Endothelial cell of umbilical vein (primary cell): ENCODE data around the gene L3MBTL4. TPM values are rescaled to one million over a fixed set of nuclear protein-coding genes. Genes with fewer than 3 reads are reported as not detected.

Experiments used
- BruUV-seq: library from RNA; stranded (reverse); fragments of 400-500 nt; replicated peaks from 2 replicates; lab custom pipeline; 2021; lab: Mats Ljungman, UMichigan
- CTCF ChIA-PET: fragments of 300-600, 350-600 bp; sonication (Branson Sonifier 250); formaldehyde crosslinking; loops from one replicate; lab custom pipeline; 2021; ENCODE audit warnings: antibody characterized with exemption, inconsistent platforms; lab: Charles Lee
- POLR2A ChIA-PET: fragments of 300-600, 350-600 bp; sonication (Branson Sonifier 250); formaldehyde crosslinking; loops from one replicate; lab custom pipeline; 2021; ENCODE audit warnings: antibody characterized with exemption, inconsistent platforms; lab: Charles Lee
- DNase-seq: peaks from one replicate; pipeline ENCODE4 v3.0.0-alpha.2; 2011; ENCODE audit warnings: low read depth, low spot score
- FAIRE-seq: peaks from 2 replicates; lab custom pipeline; 2011; peaks lifted over from hg19 to GRCh38; lab: Jason Lieb, UNC
- H2AFZ ChIP-seq: 2 replicates; pipeline ENCODE4 v1.6.0; 2012; ENCODE audit warnings: low read depth, low read length, control low read depth, inconsistent platforms
- H3K27ac ChIP-seq: 2 replicates; pipeline ENCODE4 v1.5.1; 2011; ENCODE audit warnings: low read depth, mild to moderate bottlenecking, control low read depth, low read length, moderate library complexity; ENCODE audit not compliant: insufficient read depth
- H3K27me3 ChIP-seq, 2 experiments: 2 replicates each; pipeline versions ENCODE4 v1.6.0 to v1.6.1; 2011; ENCODE audit warnings: low read length in 2 of 2, mixed read lengths in 1 of 2; ENCODE audit not compliant: control insufficient read depth in 2 of 2, insufficient read depth in 2 of 2
- H3K36me3 ChIP-seq, 2 experiments: 2 replicates in 1 of 2; 3 replicates in 1 of 2; pipeline ENCODE4 v1.5.1; 2011; ENCODE audit warnings: low read length in 2 of 2, mild to moderate bottlenecking in 1 of 2, moderate library complexity in 1 of 2; ENCODE audit not compliant: control insufficient read depth in 2 of 2, insufficient read depth in 2 of 2; ENCODE audit errors: extremely low read depth in 1 of 2
- H3K4me1 ChIP-seq: 3 replicates; pipeline ENCODE4 v1.5.1; 2011; ENCODE audit warnings: mild to moderate bottlenecking, low read length; ENCODE audit not compliant: control insufficient read depth, insufficient read depth; ENCODE audit errors: extremely low read depth
- H3K4me2 ChIP-seq: 2 replicates; pipeline ENCODE4 v1.6.1; 2011; ENCODE audit warnings: low read length, control low read depth, mixed read lengths; ENCODE audit not compliant: insufficient read depth
- H3K4me3 ChIP-seq, 3 experiments: fragments of 200-600 bp in 1 of 3; sonication (generic), shearing (Covaris generic) in 1 of 3; replicated peaks in 1 of 3; 2 replicates each; pipeline ENCODE4 v1.5.1; 2011 to 2016; ENCODE audit warnings: control low read depth in 3 of 3, low read length in 3 of 3, mild to moderate bottlenecking in 2 of 3, inconsistent platforms in 1 of 3, low read depth in 1 of 3, moderate library complexity in 1 of 3; ENCODE audit not compliant: insufficient read depth in 1 of 3
- H3K79me2 ChIP-seq: 2 replicates; pipeline ENCODE4 v1.6.0; 2012; ENCODE audit warnings: low read length, inconsistent platforms; ENCODE audit not compliant: control insufficient read depth, insufficient read depth
- H3K9ac ChIP-seq: replicated peaks from 2 replicates; pipeline ENCODE3; 2011; ENCODE audit warnings: low read length, control low read depth; ENCODE audit not compliant: insufficient read depth; ENCODE audit errors: extremely low read depth
- H3K9me1 ChIP-seq: replicated peaks from 3 replicates; pipeline ENCODE4 v1.6.0; 2011; ENCODE audit warnings: mild to moderate bottlenecking, low read length; ENCODE audit not compliant: control insufficient read depth, insufficient read depth; ENCODE audit errors: extremely low read depth
- H3K9me3 ChIP-seq: replicated peaks from 2 replicates; pipeline ENCODE4 v1.5.1; 2012; ENCODE audit warnings: low read length, inconsistent platforms; ENCODE audit not compliant: control insufficient read depth, insufficient read depth
- H4K20me1 ChIP-seq: replicated peaks from 2 replicates; pipeline ENCODE3; 2011; ENCODE audit warnings: mild to moderate bottlenecking, low read length; ENCODE audit not compliant: control insufficient read depth, insufficient read depth; ENCODE audit errors: extremely low read depth
- EZH2 ChIP-seq: IDR thresholded peaks from 2 replicates; pipeline ENCODE4 v1.6.1; 2012; ENCODE audit warnings: borderline replicate concordance, low read depth, mild to moderate bottlenecking, moderate library complexity, low read length, inconsistent platforms; ENCODE audit not compliant: severe bottlenecking
- FOS ChIP-seq: IDR thresholded peaks from 2 replicates; pipeline ENCODE4 v1.6.1; 2011; ENCODE audit warnings: mild to moderate bottlenecking, low read length, moderate library complexity, borderline replicate concordance; ENCODE audit not compliant: insufficient read depth
- JUN ChIP-seq: IDR thresholded peaks from 2 replicates; pipeline ENCODE4 v1.6.1; 2011; ENCODE audit warnings: borderline replicate concordance, low read depth; ENCODE audit not compliant: insufficient read length, insufficient read depth
- MYC ChIP-seq: IDR thresholded peaks from one replicate; pipeline ENCODE4 v1.6.1; 2011; ENCODE audit warnings: mild to moderate bottlenecking, low read depth, low read length
- POLR2AphosphoS5 ChIP-seq: IDR thresholded peaks from 2 replicates; pipeline ENCODE4 v1.6.1; 2012; ENCODE audit warnings: low read depth, mild to moderate bottlenecking, control low read depth, low read length, moderate library complexity; ENCODE audit not compliant: insufficient read depth
- dilution Hi-C: fragments of 300-500 bp; cut with MboI; formaldehyde crosslinking; loops from one replicate; pipeline ENCODE4 v1.15.0; 2019; ENCODE audit warnings: low sequenced_read_pairs; ENCODE audit not compliant: extremely low pct_ligation_motif_present
- intact Hi-C: fragments of 100-400 bp; cut with micrococcal nuclease; formaldehyde crosslinking; loops from one replicate; pipeline ENCODE4 v1.10.0; 2022
- polyA plus RNA-seq, 4 experiments: library from polyadenylated mRNA; depleted of rRNA in 3 of 4; stranded (reverse) in 3 of 4; unstranded in 1 of 4; fragments of >200 nt; gene quantifications; 2 replicates each; pipeline versions ENCODE4 v1.2.1 to v1.2.3, GENCODE V29; 2011 to 2012; ENCODE audit warnings: missing spikeins in 1 of 4
- total RNA-seq: library from RNA; stranded (reverse); gene quantifications from 2 replicates; pipeline ENCODE4 v1.2.3, GENCODE V29; 2021
- TF ChIP-seq, protein P1 (sequence below): IDR thresholded peaks from 2 replicates; pipeline ENCODE4 v1.6.1; 2011; ENCODE audit not compliant: insufficient read depth, insufficient read length
- TF ChIP-seq, protein P2 (sequence below), 2 donors: IDR thresholded peaks; 1 replicate in 1 of 2; 2 replicates in 1 of 2; pipeline ENCODE4 v1.5.1; 2011; ENCODE audit warnings: low read length in 2 of 2, mild to moderate bottlenecking in 2 of 2, moderate library complexity in 2 of 2, control low read depth in 1 of 2, inconsistent platforms in 1 of 2, low read depth in 1 of 2; ENCODE audit not compliant: insufficient read depth in 1 of 2; ENCODE audit errors: extremely low read depth in 1 of 2

Gene L3MBTL4
- total and polyA plus RNA-seq, 2 donors (not counting 3 experiments of a cell fraction or from before 2014, with no cell fraction given): 0.80 TPM; not detected in 1

DNA sequence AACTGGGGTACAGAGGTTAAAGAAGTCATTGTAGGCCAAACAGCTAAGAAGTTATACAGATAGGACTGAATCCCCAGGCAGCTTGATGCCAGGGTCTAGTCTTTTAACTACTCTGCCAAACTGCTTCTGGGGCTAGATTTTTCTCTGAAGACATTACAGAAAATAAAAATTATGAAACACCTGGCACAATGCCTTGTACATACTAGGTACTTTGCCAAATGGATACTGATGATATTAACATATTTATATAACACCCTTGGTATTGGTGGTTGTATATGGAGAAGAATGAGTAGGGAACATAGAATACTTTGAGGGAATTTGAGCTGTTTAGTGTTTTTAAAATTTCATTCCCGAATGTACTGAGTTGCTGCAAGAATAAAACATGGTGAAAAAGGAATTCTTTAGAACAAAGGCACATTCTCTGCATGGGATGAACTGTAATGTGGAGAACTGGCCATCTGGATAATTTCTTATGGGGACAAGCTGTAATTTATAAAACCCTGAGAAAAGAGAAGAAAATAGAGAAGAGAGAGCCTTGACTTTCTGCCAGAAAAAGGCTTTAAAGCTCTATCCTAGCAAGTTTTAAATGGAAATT is 308.5 kb downstream of the L3MBTL4 start:
- dilution Hi-C loops (no loop called here), intact Hi-C loops (no loop called here)
- no peak for FAIRE-seq
- H4K20me1 ChIP-seq: no peaks in the 10 kb centered on the region
- H3K4me2 ChIP-seq: no peak overlapping the region
- H3K4me1 ChIP-seq: no peaks in the 10 kb centered on the region
- no peaks in the 10 kb centered on the region for H3K79me2 ChIP-seq
- H3K27ac ChIP-seq: no peak overlapping the region
- DNase-seq: no peak
- H3K9me1 ChIP-seq: no peaks in the 10 kb centered on the region
- H3K27me3 ChIP-seq: no peaks in the 10 kb centered on the region
- BruUV-seq: no TSS peak
- ChIA-PET CTCF (no interaction called here), POLR2A (no interaction called here)
- H3K4me3 ChIP-seq: no peak overlapping the region
- H3K36me3 ChIP-seq: no peaks in the 10 kb centered on the region
- TF ChIP-seq, protein P1, sequence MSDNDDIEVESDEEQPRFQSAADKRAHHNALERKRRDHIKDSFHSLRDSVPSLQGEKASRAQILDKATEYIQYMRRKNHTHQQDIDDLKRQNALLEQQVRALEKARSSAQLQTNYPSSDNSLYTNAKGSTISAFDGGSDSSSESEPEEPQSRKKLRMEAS: no peak
- TF ChIP-seq EZH2 (no peak), FOS (no peak), POLR2AphosphoS5 (no peak), JUN (no peak), MYC (no peak)
- TF ChIP-seq, protein P2, sequence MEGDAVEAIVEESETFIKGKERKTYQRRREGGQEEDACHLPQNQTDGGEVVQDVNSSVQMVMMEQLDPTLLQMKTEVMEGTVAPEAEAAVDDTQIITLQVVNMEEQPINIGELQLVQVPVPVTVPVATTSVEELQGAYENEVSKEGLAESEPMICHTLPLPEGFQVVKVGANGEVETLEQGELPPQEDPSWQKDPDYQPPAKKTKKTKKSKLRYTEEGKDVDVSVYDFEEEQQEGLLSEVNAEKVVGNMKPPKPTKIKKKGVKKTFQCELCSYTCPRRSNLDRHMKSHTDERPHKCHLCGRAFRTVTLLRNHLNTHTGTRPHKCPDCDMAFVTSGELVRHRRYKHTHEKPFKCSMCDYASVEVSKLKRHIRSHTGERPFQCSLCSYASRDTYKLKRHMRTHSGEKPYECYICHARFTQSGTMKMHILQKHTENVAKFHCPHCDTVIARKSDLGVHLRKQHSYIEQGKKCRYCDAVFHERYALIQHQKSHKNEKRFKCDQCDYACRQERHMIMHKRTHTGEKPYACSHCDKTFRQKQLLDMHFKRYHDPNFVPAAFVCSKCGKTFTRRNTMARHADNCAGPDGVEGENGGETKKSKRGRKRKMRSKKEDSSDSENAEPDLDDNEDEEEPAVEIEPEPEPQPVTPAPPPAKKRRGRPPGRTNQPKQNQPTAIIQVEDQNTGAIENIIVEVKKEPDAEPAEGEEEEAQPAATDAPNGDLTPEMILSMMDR (IDR thresholded peaks at IDR 0.05; ENCODE audit: extremely low read depth in 1 of 2, insufficient read depth in 1 of 2, low read depth in 1 of 2, low read length in 2 of 2): no peak
- H2AFZ ChIP-seq: no peak overlapping the region
- no peaks in the 10 kb centered on the region for H3K9me3 ChIP-seq
- H3K9ac ChIP-seq: no peak overlapping the region
